Panc1 (cell line): ENCODE data around the gene ST6GALNAC1. TPM values are rescaled to one million over a fixed set of nuclear protein-coding genes. Genes with fewer than 3 reads are reported as not detected.

ENCODE experiments used
- ATAC-seq: fragments of 200-7000 bp; cut with Tn5 transposase; 2 replicates; pipeline ENCODE4 v1.9.1; 2020; ENCODE audit warnings: mild to moderate bottlenecking, moderate library complexity
- BruUV-seq: library from RNA; stranded (reverse); fragments of 400-500 nt; replicated peaks from 2 replicates; lab custom pipeline; 2021; lab: Mats Ljungman, UMichigan
- CTCF ChIA-PET: fragments of 300-600 bp; sonication (Branson Sonifier 250); formaldehyde crosslinking; loops from one replicate; lab custom pipeline; 2022; ENCODE audit warnings: antibody characterized with exemption; lab: Charles Lee
- POLR2A ChIA-PET: fragments of 300-600 bp; sonication (Branson Sonifier 250); formaldehyde crosslinking; loops from one replicate; lab custom pipeline; 2022; ENCODE audit warnings: antibody characterized with exemption; lab: Charles Lee
- DNase-seq: peaks from one replicate; pipeline ENCODE4 v3.0.0-alpha.2; 2010; ENCODE audit warnings: low read depth, low spot score
- H3K27ac ChIP-seq: 2 replicates; pipeline ENCODE4 v1.5.1; 2011; ENCODE audit warnings: mild to moderate bottlenecking, low read length, inconsistent platforms
- H3K27me3 ChIP-seq: fragments of 200-500 bp; sonication (Bioruptor generic); 2 replicates; pipeline ENCODE4 v1.6.0; 2014; ENCODE audit warnings: low read length, inconsistent platforms; ENCODE audit not compliant: control insufficient read depth, insufficient read depth
- H3K36me3 ChIP-seq: fragments of 200-500 bp; sonication (Bioruptor generic); 2 replicates; pipeline ENCODE4 v1.5.1; 2014; ENCODE audit warnings: inconsistent platforms, mild to moderate bottlenecking, low read length, moderate library complexity; ENCODE audit not compliant: control insufficient read depth, insufficient read depth
- H3K4me1 ChIP-seq: 2 replicates; pipeline ENCODE4 v1.5.1; 2011; ENCODE audit warnings: inconsistent platforms, mild to moderate bottlenecking, low read length, moderate library complexity; ENCODE audit not compliant: control insufficient read depth, insufficient read depth
- H3K4me3 ChIP-seq, 2 experiments: 2 replicates each; pipeline ENCODE4 v1.5.1; 2011 to 2012; ENCODE audit warnings: low read depth in 2 of 2, low read length in 2 of 2, mild to moderate bottlenecking in 2 of 2, inconsistent platforms in 1 of 2, moderate library complexity in 1 of 2
- H3K9me3 ChIP-seq: fragments of 200-500 bp; sonication (Bioruptor generic); 2 replicates; pipeline ENCODE4 v1.5.1; 2014; ENCODE audit warnings: low read depth, mild to moderate bottlenecking, inconsistent platforms, low read length, moderate library complexity; ENCODE audit not compliant: control insufficient read depth, insufficient read depth
- CTCF ChIP-seq: fragments of 450-650 bp; IDR thresholded peaks from 2 replicates; pipeline ENCODE4 v1.5.1; 2017; ENCODE audit warnings: mild to moderate bottlenecking
- POLR2AphosphoS5 ChIP-seq: IDR thresholded peaks from 2 replicates; pipeline ENCODE4 v1.6.1; 2012; ENCODE audit warnings: mild to moderate bottlenecking, low read depth, low read length, moderate library complexity
- SIN3A ChIP-seq: IDR thresholded peaks from 2 replicates; pipeline ENCODE4 v1.6.1; 2012; ENCODE audit warnings: low read depth, mild to moderate bottlenecking, low read length, moderate library complexity, borderline replicate concordance; ENCODE audit not compliant: insufficient read depth
- TCF7L2 ChIP-seq: IDR thresholded peaks from 2 replicates; pipeline ENCODE4 v1.6.1; 2011; ENCODE audit warnings: mild to moderate bottlenecking, low read depth, low read length, inconsistent platforms
- in situ Hi-C: cut with HindIII; loops from 2 replicates; pipeline ENCODE4 v1.10.0; 2016; ENCODE audit warnings: low sequenced_read_pairs, low pct_unique_long_range_greater_than_20kb
- intact Hi-C: fragments of 100-400 bp; cut with micrococcal nuclease; formaldehyde crosslinking; loops from one replicate; pipeline ENCODE4 v1.10.0; 2022; ENCODE audit not compliant: unreplicated experiment
- total RNA-seq: library from RNA; stranded (reverse); gene quantifications from one replicate; pipeline ENCODE4 v1.2.1, GENCODE V29; 2021; ENCODE audit not compliant: unreplicated experiment
- TF ChIP-seq, protein P1 (sequence below), 2 experiments: IDR thresholded peaks; 2 replicates each; pipeline ENCODE4 v1.6.1; 2011 to 2012; ENCODE audit warnings: low read depth in 2 of 2, control low read depth in 1 of 2, low read length in 1 of 2, mild to moderate bottlenecking in 1 of 2, moderate library complexity in 1 of 2; ENCODE audit not compliant: insufficient read depth in 1 of 2

Gene ST6GALNAC1
- total RNA-seq, 1 experiment from 2014 or later: 0.15 TPM

DNA sequence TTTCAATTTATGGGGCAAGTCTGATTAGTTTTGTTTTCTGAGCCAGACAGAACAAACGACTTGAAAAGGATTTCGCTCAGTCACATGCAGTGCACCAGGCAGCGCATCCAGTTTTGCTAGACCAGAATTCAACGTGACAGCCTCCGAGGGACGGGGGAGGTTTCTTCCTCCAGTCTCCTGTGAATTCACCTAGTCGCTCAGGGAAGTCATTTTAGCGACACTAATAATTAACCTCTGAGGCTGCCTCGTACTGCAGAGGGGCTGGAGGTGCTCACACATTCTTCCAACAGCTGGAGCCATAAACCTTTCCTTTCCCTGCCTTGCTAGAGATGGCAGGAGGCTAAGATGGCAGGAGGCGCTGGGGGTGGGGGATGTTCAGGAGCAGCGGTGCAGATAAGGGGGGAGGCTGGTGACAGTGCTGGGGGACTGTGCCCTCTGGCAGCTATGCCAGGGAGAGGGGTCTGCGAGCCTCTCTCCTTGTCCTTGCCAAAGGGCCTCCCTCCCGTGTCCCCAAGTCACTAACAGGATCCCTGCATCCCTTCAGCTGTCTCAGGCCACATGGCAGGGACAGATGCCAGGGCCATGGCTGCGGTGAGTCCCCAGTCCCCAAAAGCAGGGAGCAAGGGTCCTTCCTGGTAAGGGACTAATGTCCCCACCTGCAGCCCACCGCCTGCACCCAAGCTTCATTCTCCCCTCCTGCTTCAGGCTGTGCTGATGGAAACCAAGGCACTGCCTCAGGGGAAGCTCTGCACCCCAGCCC is 43.2 kb upstream of the ST6GALNAC1 start:
- Histone ChIP-seq H3K9me3 (no peaks in the 10 kb centered on the region), H3K4me1 (peaks cover 29% of the 10 kb centered on the region), H3K27me3 (no peaks in the 10 kb centered on the region), H3K36me3 (no peaks in the 10 kb centered on the region), H3K27ac (no peak overlapping the region), H3K4me3 (no peak overlapping the region)
- intact Hi-C loops: no loop called here
- ChIA-PET CTCF (no interaction called here), POLR2A (no interaction called here)
- BruUV-seq: no TSS peak
- ATAC-seq: no peak
- no peak for TF ChIP-seq SIN3A
- TF ChIP-seq, protein P1, sequence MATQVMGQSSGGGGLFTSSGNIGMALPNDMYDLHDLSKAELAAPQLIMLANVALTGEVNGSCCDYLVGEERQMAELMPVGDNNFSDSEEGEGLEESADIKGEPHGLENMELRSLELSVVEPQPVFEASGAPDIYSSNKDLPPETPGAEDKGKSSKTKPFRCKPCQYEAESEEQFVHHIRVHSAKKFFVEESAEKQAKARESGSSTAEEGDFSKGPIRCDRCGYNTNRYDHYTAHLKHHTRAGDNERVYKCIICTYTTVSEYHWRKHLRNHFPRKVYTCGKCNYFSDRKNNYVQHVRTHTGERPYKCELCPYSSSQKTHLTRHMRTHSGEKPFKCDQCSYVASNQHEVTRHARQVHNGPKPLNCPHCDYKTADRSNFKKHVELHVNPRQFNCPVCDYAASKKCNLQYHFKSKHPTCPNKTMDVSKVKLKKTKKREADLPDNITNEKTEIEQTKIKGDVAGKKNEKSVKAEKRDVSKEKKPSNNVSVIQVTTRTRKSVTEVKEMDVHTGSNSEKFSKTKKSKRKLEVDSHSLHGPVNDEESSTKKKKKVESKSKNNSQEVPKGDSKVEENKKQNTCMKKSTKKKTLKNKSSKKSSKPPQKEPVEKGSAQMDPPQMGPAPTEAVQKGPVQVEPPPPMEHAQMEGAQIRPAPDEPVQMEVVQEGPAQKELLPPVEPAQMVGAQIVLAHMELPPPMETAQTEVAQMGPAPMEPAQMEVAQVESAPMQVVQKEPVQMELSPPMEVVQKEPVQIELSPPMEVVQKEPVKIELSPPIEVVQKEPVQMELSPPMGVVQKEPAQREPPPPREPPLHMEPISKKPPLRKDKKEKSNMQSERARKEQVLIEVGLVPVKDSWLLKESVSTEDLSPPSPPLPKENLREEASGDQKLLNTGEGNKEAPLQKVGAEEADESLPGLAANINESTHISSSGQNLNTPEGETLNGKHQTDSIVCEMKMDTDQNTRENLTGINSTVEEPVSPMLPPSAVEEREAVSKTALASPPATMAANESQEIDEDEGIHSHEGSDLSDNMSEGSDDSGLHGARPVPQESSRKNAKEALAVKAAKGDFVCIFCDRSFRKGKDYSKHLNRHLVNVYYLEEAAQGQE (IDR thresholded peaks at IDR 0.05; ENCODE audit: insufficient read depth in 1 of 2, low read depth in 2 of 2, low read length in 1 of 2): no peak
- TF ChIP-seq TCF7L2: no peak
- no peak for TF ChIP-seq CTCF
- no peak for TF ChIP-seq POLR2AphosphoS5
- in situ Hi-C loops: no loop called here
- DNase-seq: no peak

DNA sequence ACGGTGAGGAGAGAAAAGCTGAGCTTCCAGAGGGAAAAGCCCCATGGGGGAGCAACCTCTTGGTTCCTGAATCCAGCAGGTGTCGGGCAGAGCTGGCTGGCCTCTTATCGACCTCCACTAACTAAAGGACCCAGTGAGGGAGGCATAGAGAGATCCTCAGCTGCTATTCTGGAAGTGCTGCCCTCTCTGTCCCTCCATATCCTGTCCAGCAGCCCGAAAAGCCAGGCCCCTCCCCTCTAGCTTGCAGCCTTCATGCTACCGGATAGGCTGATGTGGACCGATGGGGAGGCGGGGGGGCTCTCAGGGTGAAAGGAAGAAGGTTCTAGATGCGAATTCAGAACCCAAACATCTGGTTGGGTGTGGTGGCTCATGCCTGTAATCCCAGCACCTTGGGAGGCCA is 42.3 kb upstream of the ST6GALNAC1 start:
- POLR2A ChIA-PET: interaction anchor here (0.5 kb wide), 1 partner anchor 321 kb away, joined by 4 read pairs; no protein-coding TSS in a partner anchor
- TF ChIP-seq SIN3A (no peak), POLR2AphosphoS5 (no peak), TCF7L2 (no peak), CTCF (no peak)
- TF ChIP-seq, protein P1 (IDR thresholded peaks at IDR 0.05; ENCODE audit: insufficient read depth in 1 of 2, low read depth in 2 of 2, low read length in 1 of 2): no peak
- Histone ChIP-seq H3K27ac (no peak overlapping the region), H3K4me1 (peaks cover 25% of the 10 kb centered on the region), H3K4me3 (no peak overlapping the region), H3K36me3 (no peaks in the 10 kb centered on the region), H3K27me3 (no peaks in the 10 kb centered on the region), H3K9me3 (no peaks in the 10 kb centered on the region)
- no TSS peak for BruUV-seq
- intact Hi-C loops: no loop called here
- no peak for ATAC-seq
- CTCF ChIA-PET: no interaction called here
- no peak for DNase-seq
- in situ Hi-C loops: no loop called here
